Measurements from ENCODE around the gene CEP350.

The CEP350 gene

GRCh38 chr1:180053594-180054567 is 99.3 kb downstream of the CEP350 start:
- DNase-seq (ENCODE audit: low spot score) (no peak), ATAC-seq (ENCODE audit: low read depth) (no peak)
- Histone ChIP-seq H3K36me3 (ENCODE audit: low read depth) (peaks cover 48% of the 10 kb centered on the region), H3K9me3 (ENCODE audit: severe bottlenecking) (no peaks in the 10 kb centered on the region), H3K4me3 (ENCODE audit: severe bottlenecking) (no peak overlapping the region), H3K27ac (ENCODE audit: poor library complexity, severe bottlenecking) (no peak overlapping the region), H3K4me1 (ENCODE audit: insufficient read depth, poor library complexity, severe bottlenecking) (no peaks in the 10 kb centered on the region), H3K27me3 (ENCODE audit: insufficient read depth, poor library complexity, severe bottlenecking) (no peaks in the 10 kb centered on the region)
- no peak for TF ChIP-seq CTCF (IDR thresholded peaks at IDR 0.05; ENCODE audit: poor library complexity, severe bottlenecking)

- Histone ChIP-seq H3K4me1 (ENCODE audit: insufficient read depth, poor library complexity, severe bottlenecking) (no peaks in the 10 kb centered on the region), H3K9me3 (ENCODE audit: severe bottlenecking) (no peaks in the 10 kb centered on the region), H3K36me3 (ENCODE audit: low read depth) (peaks cover 53% of the 10 kb centered on the region), H3K27me3 (ENCODE audit: insufficient read depth, poor library complexity, severe bottlenecking) (no peaks in the 10 kb centered on the region), H3K4me3 (ENCODE audit: severe bottlenecking) (no peak overlapping the region), H3K27ac (ENCODE audit: poor library complexity, severe bottlenecking) (no peak overlapping the region)
- ATAC-seq (ENCODE audit: low read depth), result no peak
- no peak for DNase-seq (ENCODE audit: low spot score)
- no peak for TF ChIP-seq CTCF (IDR thresholded peaks at IDR 0.05; ENCODE audit: poor library complexity, severe bottlenecking)
Measured at GRCh38 chr1:180057883-180058396, 103.3 kb downstream of the CEP350 start.

DNA sequence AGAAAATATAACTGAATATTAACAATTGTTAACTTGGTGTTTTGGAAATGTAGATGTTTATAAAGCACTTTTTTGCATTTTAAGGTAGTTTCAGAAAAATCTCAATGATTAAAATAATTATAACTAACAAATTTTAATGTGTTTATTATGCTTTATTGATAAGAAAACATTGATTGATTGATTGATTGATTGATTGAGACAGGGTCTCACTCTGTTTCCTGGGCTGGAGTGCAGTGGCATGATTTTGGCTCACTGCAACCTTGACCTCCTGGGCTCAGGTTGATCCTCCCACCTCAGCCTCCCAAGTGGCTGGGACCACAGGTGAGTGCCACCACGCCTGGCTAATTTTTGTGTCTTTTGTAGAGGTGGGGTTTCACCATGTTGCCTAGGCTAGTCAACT is 106.4 kb downstream of the CEP350 start:
- Histone ChIP-seq H3K36me3 (ENCODE audit: low read depth) (peaks cover 45% of the 10 kb centered on the region), H3K4me3 (ENCODE audit: severe bottlenecking) (no peak overlapping the region), H3K27me3 (ENCODE audit: insufficient read depth, poor library complexity, severe bottlenecking) (no peaks in the 10 kb centered on the region), H3K4me1 (ENCODE audit: insufficient read depth, poor library complexity, severe bottlenecking) (no peaks in the 10 kb centered on the region), H3K27ac (ENCODE audit: poor library complexity, severe bottlenecking) (no peak overlapping the region), H3K9me3 (ENCODE audit: severe bottlenecking) (no peaks in the 10 kb centered on the region)
- no peak for TF ChIP-seq CTCF (IDR thresholded peaks at IDR 0.05; ENCODE audit: poor library complexity, severe bottlenecking)
- ATAC-seq (ENCODE audit: low read depth) (no peak), DNase-seq (ENCODE audit: low spot score) (no peak)

DNA sequence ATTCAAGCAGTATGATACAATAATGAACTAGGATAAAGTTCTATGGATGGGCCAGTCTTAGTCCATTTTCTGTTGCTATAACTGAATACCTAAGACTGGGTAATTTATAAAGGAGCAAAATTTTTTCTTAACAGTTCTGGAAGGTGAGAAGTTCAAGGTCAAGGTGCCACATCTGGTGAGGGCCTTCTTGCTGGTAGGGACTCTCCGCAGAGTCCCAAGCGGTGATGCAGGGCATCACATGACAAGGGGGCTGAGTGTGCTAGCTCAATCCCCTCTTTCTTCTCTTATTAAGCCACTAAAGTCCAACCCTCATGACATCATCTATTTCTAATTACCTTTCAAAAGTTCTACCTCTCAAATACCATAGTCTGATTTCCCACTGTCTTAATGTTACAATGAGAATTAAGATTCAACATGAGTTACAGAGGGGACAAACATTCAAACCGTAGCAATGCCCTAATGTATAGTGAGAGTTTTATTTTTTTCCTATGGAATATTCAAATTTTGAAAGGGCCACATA is 107.9 kb downstream of the CEP350 start:
- Histone ChIP-seq H3K27ac (ENCODE audit: poor library complexity, severe bottlenecking) (no peak overlapping the region), H3K36me3 (ENCODE audit: low read depth) (peaks cover 58% of the 10 kb centered on the region), H3K4me3 (ENCODE audit: severe bottlenecking) (no peak overlapping the region), H3K4me1 (ENCODE audit: insufficient read depth, poor library complexity, severe bottlenecking) (no peaks in the 10 kb centered on the region), H3K27me3 (ENCODE audit: insufficient read depth, poor library complexity, severe bottlenecking) (no peaks in the 10 kb centered on the region), H3K9me3 (ENCODE audit: severe bottlenecking) (no peaks in the 10 kb centered on the region)
- ATAC-seq (ENCODE audit: low read depth), result no peak
- DNase-seq (ENCODE audit: low spot score), result no peak
- no peak for TF ChIP-seq CTCF (IDR thresholded peaks at IDR 0.05; ENCODE audit: poor library complexity, severe bottlenecking)

Measured in RWPE2 (cell line).